HepG2 (cell line): ENCODE results near the gene CADM2. TPM values are rescaled to one million over a fixed set of nuclear protein-coding genes. Genes with fewer than 3 reads are reported as not detected.

Experiments
- ATAC-seq: fragments of 200-7000 bp; cut with Tn5 transposase; 3 replicates; pipeline ENCODE4 v1.9.1; 2020; ENCODE audit warnings: mild to moderate bottlenecking, moderate library complexity
- BruUV-seq: library from RNA; stranded (reverse); fragments of 400-500 nt; replicated peaks from 2 replicates; lab custom pipeline; 2021; lab: Mats Ljungman, UMichigan
- CTCF ChIA-PET: fragments of 300-600 bp; formaldehyde crosslinking; extraction: SDS; loops from one replicate; lab custom pipeline; 2021; ENCODE audit warnings: low total read pairs, inconsistent platforms, low intra/inter-chr PET ratio; lab: Yijun Ruan, JAX
- POLR2A ChIA-PET: fragments of 350-600 bp; sonication (Branson Sonifier 250); formaldehyde crosslinking; loops from one replicate; lab custom pipeline; 2020; ENCODE audit warnings: antibody characterized with exemption, inconsistent platforms; lab: Yijun Ruan, JAX
- DNase-seq: peaks from one replicate; pipeline ENCODE4 v3.0.0-alpha.2; 2015; ENCODE audit warnings: low spot score
- FAIRE-seq: peaks from 3 replicates; lab custom pipeline; 2011; peaks lifted over from hg19 to GRCh38; lab: Jason Lieb, UNC
- H2AFZ ChIP-seq: one replicate; pipeline ENCODE4 v1.6.1; 2011; ENCODE audit warnings: low read length, inconsistent platforms
- H3K27ac ChIP-seq: fragments of 300-600 bp; 3 replicates; pipeline ENCODE4 v1.8.0; 2011; ENCODE audit warnings: mixed run types, mild to moderate bottlenecking, mixed read lengths, low read length, inconsistent platforms; ENCODE audit not compliant: insufficient read depth; ENCODE audit errors: extremely low read length
- H3K27me3 ChIP-seq, 2 experiments: fragments of 200-600 bp in 1 of 2; 2 replicates in 1 of 2; 3 replicates in 1 of 2; pipeline versions ENCODE4 v1.6.0 to v1.8.0; 2011; ENCODE audit warnings: low read length in 2 of 2, mild to moderate bottlenecking in 2 of 2, moderate library complexity in 2 of 2, inconsistent platforms in 1 of 2; ENCODE audit not compliant: insufficient read depth in 2 of 2, control insufficient read depth in 1 of 2
- H3K36me3 ChIP-seq, 2 experiments: fragments of 200-600 bp in 1 of 2; replicated peaks in 1 of 2; 2 replicates in 1 of 2; 3 replicates in 1 of 2; pipeline versions ENCODE4 v1.5.1 to v1.8.0; 2011; ENCODE audit warnings: low read length in 2 of 2, inconsistent platforms in 1 of 2; ENCODE audit not compliant: insufficient read depth in 2 of 2, control insufficient read depth in 1 of 2
- H3K4me1 ChIP-seq: 2 replicates; pipeline ENCODE4 v1.5.1; 2012; ENCODE audit warnings: low read length, inconsistent platforms; ENCODE audit not compliant: insufficient read depth
- H3K4me2 ChIP-seq: 2 replicates; pipeline ENCODE4 v1.6.0; 2011; ENCODE audit warnings: low read depth, low read length, inconsistent platforms
- H3K4me3 ChIP-seq, 3 experiments: fragments of 200-600 bp in 1 of 3; sonication (generic), shearing (Covaris generic) in 1 of 3; replicated peaks in 1 of 3; 2 replicates each; pipeline ENCODE4 v1.5.1; 2011 to 2016; ENCODE audit warnings: low read length in 3 of 3, inconsistent platforms in 2 of 3, low read depth in 2 of 3, mild to moderate bottlenecking in 2 of 3, control low read depth in 1 of 3, mixed read lengths in 1 of 3; ENCODE audit not compliant: insufficient read depth in 1 of 3
- H3K79me2 ChIP-seq: one replicate; pipeline ENCODE4 v1.6.1; 2011; ENCODE audit warnings: low read length, inconsistent platforms; ENCODE audit not compliant: insufficient read depth
- H3K9ac ChIP-seq: 2 replicates; pipeline ENCODE4 v1.6.0; 2011; ENCODE audit warnings: mild to moderate bottlenecking, low read depth, low read length, inconsistent platforms; ENCODE audit not compliant: insufficient read depth
- H3K9me3 ChIP-seq: 2 replicates; pipeline ENCODE4 v1.5.1; 2012; ENCODE audit warnings: mild to moderate bottlenecking, low read length
- H4K20me1 ChIP-seq: 2 replicates; pipeline ENCODE4 v1.6.0; 2011; ENCODE audit warnings: inconsistent platforms, mild to moderate bottlenecking, low read length, moderate library complexity; ENCODE audit not compliant: insufficient read depth
- AKAP8 ChIP-seq: sonication (generic); formaldehyde crosslinking; IDR thresholded peaks from 2 replicates; pipeline ENCODE4 v1.5.1; 2020; ENCODE audit warnings: mild to moderate bottlenecking, missing genetic modification reagents
- GLI4 ChIP-seq: sonication (generic); formaldehyde crosslinking; IDR thresholded peaks from 2 replicates; pipeline ENCODE4 v1.5.1; 2020; ENCODE audit warnings: missing genetic modification reagents, mild to moderate bottlenecking, moderate library complexity, borderline replicate concordance
- KLF13 ChIP-seq: sonication (generic); formaldehyde crosslinking; IDR thresholded peaks from 2 replicates; pipeline ENCODE4 v1.4.0; 2020; ENCODE audit warnings: mild to moderate bottlenecking, missing genetic modification reagents
- MTF1 ChIP-seq: sonication (generic); formaldehyde crosslinking; IDR thresholded peaks from 2 replicates; pipeline ENCODE4 v1.5.0; 2020; ENCODE audit warnings: missing genetic modification reagents
- PHB2 ChIP-seq: fragments of 450-650 bp; IDR thresholded peaks from 2 replicates; pipeline ENCODE4 v1.6.1; 2018; ENCODE audit not compliant: partially characterized antibody
- RELA ChIP-seq: sonication (generic); formaldehyde crosslinking; IDR thresholded peaks from 2 replicates; pipeline ENCODE4 v1.4.0; 2020; ENCODE audit warnings: missing genetic modification reagents
- RXRB ChIP-seq: IDR thresholded peaks from 2 replicates; pipeline ENCODE4 v1.6.1; 2016; ENCODE audit warnings: borderline replicate concordance, missing genetic modification reagents, missing compliant biosample characterization
- TOE1 ChIP-seq: sonication (generic); formaldehyde crosslinking; IDR thresholded peaks from 2 replicates; pipeline ENCODE4 v1.4.0; 2020; ENCODE audit warnings: mild to moderate bottlenecking, missing genetic modification reagents
- ZFP36L1 ChIP-seq: sonication (generic); formaldehyde crosslinking; IDR thresholded peaks from 2 replicates; pipeline ENCODE4 v1.8.0; 2022; ENCODE audit warnings: mild to moderate bottlenecking, missing genetic modification reagents, moderate library complexity
- ZNF101 ChIP-seq: sonication (generic); formaldehyde crosslinking; IDR thresholded peaks from 2 replicates; pipeline ENCODE4 v1.4.0; 2020; ENCODE audit warnings: mild to moderate bottlenecking, low read depth, missing genetic modification reagents, borderline replicate concordance
- ZNF260 ChIP-seq: sonication (generic); formaldehyde crosslinking; IDR thresholded peaks from 2 replicates; pipeline ENCODE4 v1.4.0; 2020; ENCODE audit warnings: missing genetic modification reagents, low read depth, mild to moderate bottlenecking, borderline replicate concordance
- ZNF382 ChIP-seq: sonication (generic); formaldehyde crosslinking; IDR thresholded peaks from 2 replicates; pipeline ENCODE4 v1.5.0; 2020; ENCODE audit warnings: missing genetic modification reagents, mild to moderate bottlenecking, borderline replicate concordance
- ZNF431 ChIP-seq: sonication (generic); formaldehyde crosslinking; IDR thresholded peaks from 2 replicates; pipeline ENCODE4 v1.9.0; 2022; ENCODE audit warnings: missing genetic modification reagents, low read depth, mild to moderate bottlenecking, borderline replicate concordance
- ZNF547 ChIP-seq: sonication (generic); formaldehyde crosslinking; IDR thresholded peaks from 2 replicates; pipeline ENCODE4 v1.5.1; 2020; ENCODE audit warnings: mild to moderate bottlenecking, missing genetic modification reagents
- ZNF792 ChIP-seq: IDR thresholded peaks from 2 replicates; pipeline ENCODE4 v1.6.1; 2016
- ZSCAN12 ChIP-seq: sonication (generic); formaldehyde crosslinking; IDR thresholded peaks from 2 replicates; pipeline ENCODE4 v1.9.0; 2021; ENCODE audit warnings: mild to moderate bottlenecking, missing genetic modification reagents
- WGBS: methylation state at CpG from one replicate; pipeline ENCODE4 v1.1.6; 2017; ENCODE audit warnings: low lambda C conversion rate; 5-methylcytosine and 5-hydroxymethylcytosine counted together
- in situ Hi-C: cut with HindIII; loops from 2 replicates; pipeline ENCODE4 v1.10.0; 2017; ENCODE audit warnings: low pct_unique_long_range_greater_than_20kb; ENCODE audit not compliant: extremely low pct_ligation_motif_present
- intact Hi-C: fragments of 100-400 bp; cut with micrococcal nuclease; formaldehyde crosslinking; loops from one replicate; pipeline ENCODE4 v1.10.0; 2022; ENCODE audit not compliant: unreplicated experiment
- polyA plus RNA-seq, 8 experiments: library from polyadenylated mRNA; depleted of rRNA in 3 of 8; stranded (reverse) in 7 of 8; unstranded in 1 of 8; fragments of >200 nt; fragmentation: Illumina TruSeq in 4 of 8; extraction: Trizol in 4 of 8; gene quantifications; 2 replicates each; pipeline versions ENCODE4 v1.2.1 to v1.2.3, GENCODE V29; 2011 to 2016; ENCODE audit warnings: low read depth in 4 of 8, missing spikeins in 1 of 8, mixed read lengths in 1 of 8; ENCODE audit not compliant: insufficient read depth in 1 of 8
- total RNA-seq, 5 experiments: library from RNA; depleted of rRNA; stranded (reverse); fragments of >200 nt; fragmentation: Illumina TruSeq; extraction: Trizol; gene quantifications; 2 replicates each; pipeline ENCODE4 v1.2.3, GENCODE V29; 2016; ENCODE audit warnings: low read depth in 1 of 5
- TF ChIP-seq, protein P1 (sequence below): sonication (generic); formaldehyde crosslinking; IDR thresholded peaks from 2 replicates; pipeline ENCODE4 v1.4.0; 2020; ENCODE audit warnings: missing genetic modification reagents, borderline replicate concordance
- TF ChIP-seq, protein P2 (sequence below): sonication (generic); formaldehyde crosslinking; IDR thresholded peaks from 2 replicates; pipeline ENCODE4 v1.9.0; 2021; ENCODE audit warnings: missing genetic modification reagents, borderline replicate concordance
- TF ChIP-seq, protein P3 (sequence below): sonication (generic); formaldehyde crosslinking; IDR thresholded peaks from 2 replicates; pipeline ENCODE4 v1.8.1; 2023; ENCODE audit warnings: mild to moderate bottlenecking, moderate library complexity, missing genetic modification reagents

The CADM2 gene
- total and polyA plus RNA-seq, 2 of the 13 experiments (the other 11 are each of a cell fraction or from before 2014, with no cell fraction given), result not detected

DNA sequence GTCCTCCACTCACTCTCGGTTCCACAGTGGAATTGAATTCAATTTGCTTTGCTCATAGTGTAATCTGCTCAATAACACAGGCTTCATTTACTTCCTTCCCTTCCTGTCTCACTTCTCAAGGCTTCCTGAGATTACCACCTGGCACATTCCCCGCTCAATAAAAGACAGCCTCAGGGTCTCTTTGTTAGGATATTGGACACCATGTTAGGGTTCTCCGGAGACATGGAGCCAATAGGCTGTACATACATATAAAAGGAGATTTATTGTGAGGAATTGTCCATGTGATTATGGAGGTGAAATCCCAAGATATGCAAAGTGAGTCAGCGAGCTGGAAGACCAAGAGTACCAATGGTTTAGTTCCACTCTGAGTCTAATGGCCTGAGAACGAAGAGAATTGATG lies 974.5 kb downstream of the CADM2 start (continued):
- TF ChIP-seq ZNF431 (CRISPR knock-in tag) (no peak), TOE1 (no peak), ZNF792 (CRISPR knock-in tag) (no peak), RXRB (CRISPR knock-in tag) (no peak), ZNF260 (CRISPR knock-in tag) (no peak), GLI4 (no peak), RELA (CRISPR knock-in tag) (no peak), AKAP8 (CRISPR knock-in tag) (no peak)
- TF ChIP-seq, protein P1, sequence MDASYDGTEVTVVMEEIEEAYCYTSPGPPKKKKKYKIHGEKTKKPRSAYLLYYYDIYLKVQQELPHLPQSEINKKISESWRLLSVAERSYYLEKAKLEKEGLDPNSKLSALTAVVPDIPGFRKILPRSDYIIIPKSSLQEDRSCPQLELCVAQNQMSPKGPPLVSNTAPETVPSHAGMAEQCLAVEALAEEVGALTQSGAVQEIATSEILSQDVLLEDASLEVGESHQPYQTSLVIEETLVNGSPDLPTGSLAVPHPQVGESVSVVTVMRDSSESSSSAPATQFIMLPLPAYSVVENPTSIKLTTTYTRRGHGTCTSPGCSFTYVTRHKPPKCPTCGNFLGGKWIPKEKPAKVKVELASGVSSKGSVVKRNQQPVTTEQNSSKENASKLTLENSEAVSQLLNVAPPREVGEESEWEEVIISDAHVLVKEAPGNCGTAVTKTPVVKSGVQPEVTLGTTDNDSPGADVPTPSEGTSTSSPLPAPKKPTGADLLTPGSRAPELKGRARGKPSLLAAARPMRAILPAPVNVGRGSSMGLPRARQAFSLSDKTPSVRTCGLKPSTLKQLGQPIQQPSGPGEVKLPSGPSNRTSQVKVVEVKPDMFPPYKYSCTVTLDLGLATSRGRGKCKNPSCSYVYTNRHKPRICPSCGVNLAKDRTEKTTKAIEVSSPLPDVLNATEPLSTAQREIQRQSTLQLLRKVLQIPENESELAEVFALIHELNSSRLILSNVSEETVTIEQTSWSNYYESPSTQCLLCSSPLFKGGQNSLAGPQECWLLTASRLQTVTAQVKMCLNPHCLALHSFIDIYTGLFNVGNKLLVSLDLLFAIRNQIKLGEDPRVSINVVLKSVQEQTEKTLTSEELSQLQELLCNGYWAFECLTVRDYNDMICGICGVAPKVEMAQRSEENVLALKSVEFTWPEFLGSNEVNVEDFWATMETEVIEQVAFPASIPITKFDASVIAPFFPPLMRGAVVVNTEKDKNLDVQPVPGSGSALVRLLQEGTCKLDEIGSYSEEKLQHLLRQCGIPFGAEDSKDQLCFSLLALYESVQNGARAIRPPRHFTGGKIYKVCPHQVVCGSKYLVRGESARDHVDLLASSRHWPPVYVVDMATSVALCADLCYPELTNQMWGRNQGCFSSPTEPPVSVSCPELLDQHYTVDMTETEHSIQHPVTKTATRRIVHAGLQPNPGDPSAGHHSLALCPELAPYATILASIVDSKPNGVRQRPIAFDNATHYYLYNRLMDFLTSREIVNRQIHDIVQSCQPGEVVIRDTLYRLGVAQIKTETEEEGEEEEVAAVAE, result no peak

DNA sequence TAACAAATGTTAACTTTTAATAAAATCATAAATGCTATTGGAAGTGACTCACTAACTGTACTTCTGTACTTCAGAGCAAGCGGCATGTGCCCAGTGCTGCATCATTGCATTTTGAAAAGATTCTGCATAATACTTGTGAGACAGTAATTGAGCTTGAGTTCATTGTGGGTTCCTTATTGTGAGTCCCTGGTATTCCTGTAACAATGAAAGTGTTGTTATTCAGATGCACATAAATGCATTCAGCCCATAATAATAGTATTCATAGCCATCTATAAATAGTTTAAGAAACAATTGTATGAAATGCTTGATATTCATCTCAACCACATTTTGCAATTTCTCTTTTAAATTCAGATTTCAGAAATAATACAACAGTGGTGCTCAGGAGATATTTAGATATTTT lies 976.4 kb downstream of the CADM2 start:
- Histone ChIP-seq H3K9me3 (no peaks in the 10 kb centered on the region), H3K36me3 (no peaks in the 10 kb centered on the region), H3K4me1 (no peaks in the 10 kb centered on the region), H3K79me2 (no peaks in the 10 kb centered on the region), H3K27ac (no peak overlapping the region), H4K20me1 (no peaks in the 10 kb centered on the region), H3K9ac (no peak overlapping the region), H3K4me2 (no peak overlapping the region), H3K4me3 (no peak overlapping the region), H2AFZ (no peak overlapping the region), H3K27me3 (no peaks in the 10 kb centered on the region)
- WGBS, result 92% methylated on average over 1 of the region's 1 CpG
- POLR2A ChIA-PET, result no interaction called here
- FAIRE-seq (no peak), DNase-seq (no peak), ATAC-seq (no peak)
- in situ Hi-C loops (no loop called here), intact Hi-C loops (no loop called here)
- CTCF ChIA-PET, result no interaction called here
- no TSS peak for BruUV-seq
- TF ChIP-seq ZNF382 (no peak), ZNF101 (CRISPR knock-in tag) (no peak), ZNF547 (CRISPR knock-in tag) (no peak), ZSCAN12 (no peak), MTF1 (no peak), PHB2 (no peak), KLF13 (no peak), ZFP36L1 (CRISPR knock-in tag) (no peak)
- TF ChIP-seq, protein P2, sequence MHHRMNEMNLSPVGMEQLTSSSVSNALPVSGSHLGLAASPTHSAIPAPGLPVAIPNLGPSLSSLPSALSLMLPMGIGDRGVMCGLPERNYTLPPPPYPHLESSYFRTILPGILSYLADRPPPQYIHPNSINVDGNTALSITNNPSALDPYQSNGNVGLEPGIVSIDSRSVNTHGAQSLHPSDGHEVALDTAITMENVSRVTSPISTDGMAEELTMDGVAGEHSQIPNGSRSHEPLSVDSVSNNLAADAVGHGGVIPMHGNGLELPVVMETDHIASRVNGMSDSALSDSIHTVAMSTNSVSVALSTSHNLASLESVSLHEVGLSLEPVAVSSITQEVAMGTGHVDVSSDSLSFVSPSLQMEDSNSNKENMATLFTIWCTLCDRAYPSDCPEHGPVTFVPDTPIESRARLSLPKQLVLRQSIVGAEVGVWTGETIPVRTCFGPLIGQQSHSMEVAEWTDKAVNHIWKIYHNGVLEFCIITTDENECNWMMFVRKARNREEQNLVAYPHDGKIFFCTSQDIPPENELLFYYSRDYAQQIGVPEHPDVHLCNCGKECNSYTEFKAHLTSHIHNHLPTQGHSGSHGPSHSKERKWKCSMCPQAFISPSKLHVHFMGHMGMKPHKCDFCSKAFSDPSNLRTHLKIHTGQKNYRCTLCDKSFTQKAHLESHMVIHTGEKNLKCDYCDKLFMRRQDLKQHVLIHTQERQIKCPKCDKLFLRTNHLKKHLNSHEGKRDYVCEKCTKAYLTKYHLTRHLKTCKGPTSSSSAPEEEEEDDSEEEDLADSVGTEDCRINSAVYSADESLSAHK (CRISPR knock-in tag), result no peak
- TF ChIP-seq, protein P3, sequence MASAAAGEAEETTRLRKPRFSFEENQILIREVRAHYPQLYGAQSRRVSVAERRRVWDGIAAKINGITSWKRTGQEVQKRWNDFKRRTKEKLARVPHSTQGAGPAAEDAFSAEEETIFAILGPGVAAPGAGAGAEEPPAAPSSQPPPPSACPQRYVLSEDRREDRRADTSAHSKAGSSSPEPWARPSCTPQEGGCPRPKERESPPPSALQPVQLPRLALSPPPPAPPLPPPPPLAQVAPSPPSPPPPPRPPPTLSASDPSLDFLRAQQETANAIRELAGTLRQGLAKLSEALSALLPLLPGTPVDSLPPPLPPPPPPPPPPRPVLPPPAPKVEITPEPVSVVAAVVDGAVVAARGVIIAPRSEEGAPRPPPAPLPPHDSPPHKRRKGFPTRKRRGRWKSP (CRISPR knock-in tag), result no peak
